OCI-LY3 (cell line): ENCODE data around the gene FGGY.

Experiments
- EZH2phosphoT487 ChIP-seq: fragments of 200-600 bp; shearing (Covaris generic); IDR thresholded peaks from 2 replicates; pipeline ENCODE4 v1.6.1; 2018; ENCODE audit warnings: antibody characterized with exemption, mixed run types, low read depth
- TF ChIP-seq, protein P1 (sequence below): fragments of 200-600, 300-600 bp; sonication (generic); IDR thresholded peaks from 2 replicates; pipeline ENCODE4 v1.5.1; 2014; ENCODE audit warnings: antibody characterized with exemption, low read length, low read depth

DNA sequence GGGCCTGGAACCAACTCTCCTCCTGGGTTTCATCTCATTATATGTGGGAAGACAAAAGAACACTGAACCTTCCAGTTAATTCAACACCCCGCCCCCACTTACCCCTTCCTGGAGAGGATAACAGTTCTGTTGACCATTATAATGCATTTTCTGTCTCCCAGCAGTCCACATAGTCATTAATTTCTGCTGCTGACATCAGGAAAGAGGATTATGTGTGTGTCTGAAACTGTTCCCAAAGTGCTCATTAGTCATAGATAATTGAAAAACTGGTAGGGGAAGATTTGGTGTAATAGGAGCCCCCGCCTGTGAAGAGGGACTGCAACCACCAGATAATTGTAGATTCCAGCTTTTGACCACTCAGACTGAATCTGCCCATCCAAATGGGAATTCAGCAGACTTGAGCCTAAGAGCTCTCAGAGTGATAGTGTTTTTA lies 208.7 kb downstream of the FGGY start:
- TF ChIP-seq, protein P1, sequence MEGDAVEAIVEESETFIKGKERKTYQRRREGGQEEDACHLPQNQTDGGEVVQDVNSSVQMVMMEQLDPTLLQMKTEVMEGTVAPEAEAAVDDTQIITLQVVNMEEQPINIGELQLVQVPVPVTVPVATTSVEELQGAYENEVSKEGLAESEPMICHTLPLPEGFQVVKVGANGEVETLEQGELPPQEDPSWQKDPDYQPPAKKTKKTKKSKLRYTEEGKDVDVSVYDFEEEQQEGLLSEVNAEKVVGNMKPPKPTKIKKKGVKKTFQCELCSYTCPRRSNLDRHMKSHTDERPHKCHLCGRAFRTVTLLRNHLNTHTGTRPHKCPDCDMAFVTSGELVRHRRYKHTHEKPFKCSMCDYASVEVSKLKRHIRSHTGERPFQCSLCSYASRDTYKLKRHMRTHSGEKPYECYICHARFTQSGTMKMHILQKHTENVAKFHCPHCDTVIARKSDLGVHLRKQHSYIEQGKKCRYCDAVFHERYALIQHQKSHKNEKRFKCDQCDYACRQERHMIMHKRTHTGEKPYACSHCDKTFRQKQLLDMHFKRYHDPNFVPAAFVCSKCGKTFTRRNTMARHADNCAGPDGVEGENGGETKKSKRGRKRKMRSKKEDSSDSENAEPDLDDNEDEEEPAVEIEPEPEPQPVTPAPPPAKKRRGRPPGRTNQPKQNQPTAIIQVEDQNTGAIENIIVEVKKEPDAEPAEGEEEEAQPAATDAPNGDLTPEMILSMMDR = no peak
- TF ChIP-seq EZH2phosphoT487 = no peak
